HCT116 (cell line): ENCODE data around the gene AHR. TPM values are rescaled to one million over a fixed set of nuclear protein-coding genes. Genes with fewer than 3 reads are reported as not detected.

ENCODE experiments used
- ATAC-seq: fragments of 200-7000 bp; cut with Tn5 transposase; 2 replicates; pipeline ENCODE4 v1.9.1; 2020; ENCODE audit warnings: mild to moderate bottlenecking, moderate library complexity
- BruUV-seq: library from RNA; stranded (reverse); fragments of 400-500 nt; replicated peaks from 2 replicates; lab custom pipeline; 2021; lab: Mats Ljungman, UMichigan
- CTCF ChIA-PET: fragments of 300-600 bp; sonication (Branson Sonifier 250); formaldehyde crosslinking; loops from one replicate; lab custom pipeline; 2021; ENCODE audit warnings: antibody characterized with exemption; lab: Charles Lee
- POLR2A ChIA-PET: fragments of 300-600, 350-600 bp; sonication (Branson Sonifier 250); formaldehyde crosslinking; loops from one replicate; lab custom pipeline; 2021; ENCODE audit warnings: antibody characterized with exemption; lab: Charles Lee
- RAD21 ChIA-PET, 2 experiments: fragments of 300-600 bp; sonication (Branson Sonifier 250); formaldehyde crosslinking; loops; one replicate each; lab custom pipeline; 2023; ENCODE audit warnings: low total read pairs in 2 of 2; ENCODE audit not compliant: uncharacterized antibody in 2 of 2, unreplicated experiment in 2 of 2, low non-redundant PET in 1 of 2; lab: Charles Lee
- DNase-seq: peaks from one replicate; pipeline ENCODE4 v3.0.0-alpha.2; 2010; ENCODE audit warnings: low read depth, low spot score
- H2AFZ ChIP-seq: fragments of 200-600 bp; shearing (Covaris generic), sonication (generic); 2 replicates; pipeline ENCODE4 v1.6.1; 2017; ENCODE audit warnings: low read depth, mixed run types, mixed read lengths, antibody characterized with exemption, low read length; ENCODE audit not compliant: poor library complexity, severe bottlenecking
- H3K27ac ChIP-seq: 2 replicates; pipeline ENCODE4 v1.5.1; 2012; ENCODE audit warnings: low read depth, low read length
- H3K27me3 ChIP-seq: fragments of 200-600 bp; sonication (generic); 2 replicates; pipeline ENCODE4 v1.6.1; 2016; ENCODE audit warnings: mixed run types, low read length, mixed read lengths; ENCODE audit not compliant: insufficient read depth
- H3K36me3 ChIP-seq, 2 experiments: fragments of 200-500 bp in 1 of 2; fragments of 200-600 bp in 1 of 2; sonication (Bioruptor generic) in 1 of 2; sonication (generic) in 1 of 2; 2 replicates each; pipeline versions ENCODE4 v1.5.1 to v1.6.1; 2014 to 2016; ENCODE audit warnings: low read length in 2 of 2, inconsistent platforms in 1 of 2, mixed read lengths in 1 of 2, mixed run types in 1 of 2; ENCODE audit not compliant: insufficient read depth in 2 of 2, control insufficient read depth in 1 of 2
- H3K4me1 ChIP-seq, 2 experiments: fragments of 200-600 bp in 1 of 2; sonication (generic) in 1 of 2; 2 replicates each; pipeline versions ENCODE4 v1.5.1 to v1.6.1; 2012 to 2017; ENCODE audit warnings: low read length in 2 of 2, inconsistent platforms in 1 of 2, mild to moderate bottlenecking in 1 of 2, mixed read lengths in 1 of 2, mixed run types in 1 of 2, moderate library complexity in 1 of 2; ENCODE audit not compliant: insufficient read depth in 2 of 2, control insufficient read depth in 1 of 2
- H3K4me2 ChIP-seq: fragments of 200-600 bp; sonication (generic); 2 replicates; pipeline ENCODE4 v1.6.1; 2017; ENCODE audit warnings: mixed run types, low read length, mixed read lengths
- H3K4me3 ChIP-seq, 2 experiments: fragments of 200-600 bp in 1 of 2; sonication (generic) in 1 of 2; replicated peaks in 1 of 2; 2 replicates each; pipeline ENCODE4 v1.5.1; 2011 to 2016; ENCODE audit warnings: low read length in 2 of 2, control low read depth in 1 of 2, low read depth in 1 of 2, mild to moderate bottlenecking in 1 of 2, mixed read lengths in 1 of 2, mixed run types in 1 of 2
- H3K79me2 ChIP-seq: fragments of 200-600 bp; sonication (generic); 2 replicates; pipeline ENCODE4 v1.6.1; 2017; ENCODE audit warnings: mild to moderate bottlenecking, mixed run types, low read length, moderate library complexity, mixed read lengths; ENCODE audit not compliant: insufficient read depth
- H3K9ac ChIP-seq: fragments of 200-600 bp; sonication (generic); 2 replicates; pipeline ENCODE4 v1.6.1; 2016; ENCODE audit warnings: low read length, mixed read lengths
- H3K9me2 ChIP-seq: fragments of 200-600 bp; sonication (generic), shearing (Covaris generic); 2 replicates; pipeline ENCODE4 v1.6.1; 2017; ENCODE audit warnings: mixed run types, mild to moderate bottlenecking, moderate library complexity; ENCODE audit not compliant: insufficient read depth
- H3K9me3 ChIP-seq, 2 experiments: fragments of 200-500 bp in 1 of 2; fragments of 200-600 bp in 1 of 2; sonication (Bioruptor generic) in 1 of 2; sonication (generic) in 1 of 2; 2 replicates each; pipeline ENCODE4 v1.6.1; 2014 to 2017; ENCODE audit warnings: low read length in 2 of 2, mixed read lengths in 2 of 2, inconsistent platforms in 1 of 2, low read depth in 1 of 2, mild to moderate bottlenecking in 1 of 2, mixed run types in 1 of 2, moderate library complexity in 1 of 2; ENCODE audit not compliant: control insufficient read depth in 1 of 2, insufficient read depth in 1 of 2
- H4K20me1 ChIP-seq: fragments of 200-600 bp; sonication (generic), shearing (Covaris generic); 2 replicates; pipeline ENCODE4 v1.6.1; 2017; ENCODE audit warnings: mixed run types, mild to moderate bottlenecking, moderate library complexity; ENCODE audit not compliant: insufficient read depth
- CEBPB ChIP-seq: IDR thresholded peaks from 2 replicates; pipeline ENCODE4 v1.6.1; 2012; ENCODE audit warnings: low read depth
- CTCF ChIP-seq, 3 experiments: fragments of 200-600 bp in 1 of 3; sonication (generic) in 1 of 3; IDR thresholded peaks in 2 of 3; conservative IDR thresholded peaks in 1 of 3; 2 replicates each; pipeline ENCODE4 v1.5.1; 2012 to 2017; ENCODE audit warnings: low read depth in 2 of 3, low read length in 2 of 3, antibody characterized with exemption in 1 of 3, borderline replicate concordance in 1 of 3, control low read depth in 1 of 3, mild to moderate bottlenecking in 1 of 3, mixed read lengths in 1 of 3, mixed run types in 1 of 3, moderate library complexity in 1 of 3; ENCODE audit not compliant: insufficient read depth in 1 of 3
- ELF1 ChIP-seq: IDR thresholded peaks from 2 replicates; pipeline ENCODE4 v1.6.1; 2012; ENCODE audit warnings: low read depth, borderline replicate concordance
- EZH2phosphoT487 ChIP-seq: fragments of 200-600 bp; IDR thresholded peaks from 2 replicates; pipeline ENCODE4 v1.6.1; 2018; ENCODE audit warnings: antibody characterized with exemption, borderline replicate concordance
- MAX ChIP-seq: IDR thresholded peaks from 2 replicates; pipeline ENCODE4 v1.6.1; 2012
- POLR2A ChIP-seq: IDR thresholded peaks from 2 replicates; pipeline ENCODE4 v1.7.0; 2011; ENCODE audit warnings: borderline replicate concordance; ENCODE audit not compliant: insufficient read depth, insufficient read length; ENCODE audit errors: extremely low read depth
- RAD21 ChIP-seq: IDR thresholded peaks from 2 replicates; pipeline ENCODE4 v1.6.1; 2012; ENCODE audit warnings: low read depth, mild to moderate bottlenecking
- SIN3A ChIP-seq: IDR thresholded peaks from 2 replicates; pipeline ENCODE4 v1.6.1; 2012; ENCODE audit warnings: low read depth
- SP1 ChIP-seq: IDR thresholded peaks from 2 replicates; pipeline ENCODE4 v1.6.1; 2012; ENCODE audit warnings: low read depth
- SRF ChIP-seq: IDR thresholded peaks from 2 replicates; pipeline ENCODE4 v1.6.1; 2012; ENCODE audit warnings: low read depth
- TCF7L2 ChIP-seq: IDR thresholded peaks from 2 replicates; pipeline ENCODE4 v1.7.0; 2011; ENCODE audit warnings: borderline replicate concordance, inconsistent platforms; ENCODE audit not compliant: insufficient read depth, insufficient read length; ENCODE audit errors: extremely low read depth
- ZFX ChIP-seq: fragments of 450-650 bp; IDR thresholded peaks from 2 replicates; pipeline ENCODE4 v1.6.1; 2017
- ZNF274 ChIP-seq: fragments of 200-500 bp; sonication (Bioruptor generic); IDR thresholded peaks from 2 replicates; pipeline ENCODE4 v1.6.1; 2014; ENCODE audit warnings: mild to moderate bottlenecking, low read depth, low read length, inconsistent platforms
- intact Hi-C: fragments of 100-400 bp; cut with micrococcal nuclease; formaldehyde crosslinking; loops from 2 replicates; pipeline ENCODE4 v1.10.0; 2022
- total RNA-seq: library from RNA; stranded (reverse); gene quantifications from one replicate; pipeline ENCODE4 v1.2.1, GENCODE V29; 2021; ENCODE audit not compliant: unreplicated experiment

AHR gene
- total RNA-seq, 1 experiment from 2014 or later = 29.7 TPM

- H3K9ac ChIP-seq = no peak overlapping the region
- ChIA-PET CTCF (no interaction called here), RAD21 (no interaction called here), POLR2A (no interaction called here)
- H3K27ac ChIP-seq = no peak overlapping the region
- 0 out of 4 replicates have a peak, but pooled peaks cover 0 to 3% of the 10 kb centered on the region in 2 experiments for H3K4me1 ChIP-seq
- no peak overlapping the region for H3K4me2 ChIP-seq
- no peaks in the 10 kb centered on the region for H3K27me3 ChIP-seq
- no peak for DNase-seq
- no peaks in the 10 kb centered on the region for H3K36me3 ChIP-seq
- H3K9me2 ChIP-seq = no peaks in the 10 kb centered on the region
- H4K20me1 ChIP-seq = no peaks in the 10 kb centered on the region
- no TSS peak for BruUV-seq
- H2AFZ ChIP-seq = no peak overlapping the region
- H3K9me3 ChIP-seq = no peaks in the 10 kb centered on the region
- TF ChIP-seq EZH2phosphoT487 (no peak), ELF1 (no peak), ZNF274 (no peak), SP1 (no peak), CEBPB (no peak)
- H3K79me2 ChIP-seq = no peaks in the 10 kb centered on the region
- no peak overlapping the region for H3K4me3 ChIP-seq
- ATAC-seq = no peak
- intact Hi-C loops = no loop called here
Measured at GRCh38 chr7:17256375-17256774, 42.1 kb upstream of the AHR start.

GRCh38 chr7:17266565-17266964, 31.9 kb upstream of the AHR start:
- POLR2A ChIA-PET = no interaction called here
- Histone ChIP-seq H3K9ac (no peak overlapping the region), H3K4me1 (no peaks in the 10 kb centered on the region), H3K4me2 (no peak overlapping the region)
- TF ChIP-seq MAX = no peak
- TF ChIP-seq ELF1 = no peak
- TF ChIP-seq POLR2A = no peak
- no peak for TF ChIP-seq CTCF (IDR thresholded peaks at IDR 0.05 in 2 of 3, conservative IDR thresholded peaks at IDR 0.05 in 1 of 3; ENCODE audit: borderline replicate concordance in 1 of 3, insufficient read depth in 1 of 3, low read depth in 2 of 3, low read length in 2 of 3)
- TF ChIP-seq ZFX = no peak
- TF ChIP-seq RAD21 = no peak
- no peak for TF ChIP-seq SIN3A
- TF ChIP-seq TCF7L2 = no peak
- no peak for TF ChIP-seq ZNF274
- no peak for TF ChIP-seq CEBPB
- TF ChIP-seq SP1 = no peak
- TF ChIP-seq SRF = no peak
- TF ChIP-seq, all 23 proteins: peak for 0
- no peak for ATAC-seq
- H3K9me2 ChIP-seq = no peaks in the 10 kb centered on the region
- H3K27me3 ChIP-seq = no peaks in the 10 kb centered on the region
- no peak overlapping the region for H3K27ac ChIP-seq
- H2AFZ ChIP-seq = no peak overlapping the region
- intact Hi-C loops = no loop called here
- no peak for DNase-seq
- H4K20me1 ChIP-seq = no peaks in the 10 kb centered on the region
- ChIA-PET RAD21 (no interaction called here), CTCF (no interaction called here)
- no peaks in the 10 kb centered on the region for H3K79me2 ChIP-seq
- BruUV-seq = no TSS peak
- no peak overlapping the region for H3K4me3 ChIP-seq
- H3K36me3 ChIP-seq = no peaks in the 10 kb centered on the region
- H3K9me3 ChIP-seq = peaks cover 4 to 16% of the 10 kb centered on the region in 2 experiments; a peak in 1 of 4 replicates
